ENCODE results near the gene CDH2.

- no peak for TF ChIP-seq CTCF (IDR thresholded peaks at IDR 0.05; ENCODE audit: insufficient read depth, low read length, poor library complexity, severe bottlenecking)
- TF ChIP-seq EZH2phosphoT487 (conservative IDR thresholded peaks at IDR 0.05; ENCODE audit: low read length), result no peak
Observed at GRCh38 chr18:28147674-28148171, 29.2 kb downstream of the CDH2 start.
